Ureter (tissue), 1 donor: ENCODE data around the gene NCBP3. TPM values are rescaled to one million over a fixed set of nuclear protein-coding genes. Genes with fewer than 3 reads are reported as not detected.
"Not testable (repeated sequence)": the region's sequence is repeated elsewhere in the genome, so short reads cannot be mapped to it uniquely, and the experiment has no call there.

ENCODE experiments used
- DNase-seq: peaks from one replicate; pipeline ENCODE4 v3.0.0-alpha.2; 2020; ENCODE audit warnings: low spot score
- total RNA-seq: library from RNA; stranded (reverse); gene quantifications from one replicate; pipeline ENCODE4 v1.2.4, GENCODE V29; 2023
- donor health status: DM: yes; HTN: yes; CAD: no.

NCBP3 gene
- total RNA-seq, 1 donor from 2014 or later: 46.1 TPM

DNA sequence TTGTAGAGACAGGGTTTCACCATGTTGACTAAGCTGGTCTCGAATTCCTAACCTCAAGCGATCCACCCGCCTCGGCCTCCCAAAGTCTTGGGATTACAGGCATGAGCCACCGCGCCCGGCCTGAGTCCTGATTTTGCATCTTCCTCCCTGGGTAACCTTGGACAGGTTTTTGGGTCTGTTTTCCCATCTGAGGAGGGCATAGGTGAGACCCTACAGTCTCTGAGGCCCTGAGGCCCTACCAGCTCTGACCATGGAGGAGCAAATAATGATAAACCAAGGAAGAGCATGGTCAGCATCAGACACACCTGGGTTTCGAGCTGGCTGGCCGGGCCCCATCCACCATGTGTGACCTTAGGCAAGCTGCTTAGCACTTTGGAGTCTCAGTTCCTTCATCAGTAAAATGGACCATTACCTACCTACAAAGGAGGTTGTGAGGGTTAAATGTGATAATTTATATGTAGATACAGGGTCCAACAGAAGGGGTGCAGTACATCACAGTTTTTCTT lies 1.2 kb upstream of the NCBP3 start:
- DNase-seq: no peak

- DNase-seq: no peak
Observed at GRCh38 chr17:3846437-3847164, 555 bp upstream of the NCBP3 start.

DNA sequence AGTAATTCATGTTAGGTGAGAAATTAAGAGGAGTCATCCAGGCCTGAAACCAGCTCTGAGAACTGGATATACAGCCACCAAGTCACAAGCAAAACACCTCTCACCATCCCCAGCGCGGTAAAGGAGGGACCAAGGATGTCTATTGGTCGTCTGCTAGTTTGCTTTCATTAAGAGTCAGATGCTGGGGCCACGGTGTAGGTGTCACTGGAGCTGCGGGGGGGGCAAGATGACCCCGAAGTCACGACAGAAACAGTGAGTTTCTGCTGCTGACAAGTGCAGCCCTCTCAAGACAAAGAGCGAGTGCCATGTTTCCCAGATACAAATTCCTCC lies 790 bp downstream of the NCBP3 start:
- no peak for DNase-seq

DNA sequence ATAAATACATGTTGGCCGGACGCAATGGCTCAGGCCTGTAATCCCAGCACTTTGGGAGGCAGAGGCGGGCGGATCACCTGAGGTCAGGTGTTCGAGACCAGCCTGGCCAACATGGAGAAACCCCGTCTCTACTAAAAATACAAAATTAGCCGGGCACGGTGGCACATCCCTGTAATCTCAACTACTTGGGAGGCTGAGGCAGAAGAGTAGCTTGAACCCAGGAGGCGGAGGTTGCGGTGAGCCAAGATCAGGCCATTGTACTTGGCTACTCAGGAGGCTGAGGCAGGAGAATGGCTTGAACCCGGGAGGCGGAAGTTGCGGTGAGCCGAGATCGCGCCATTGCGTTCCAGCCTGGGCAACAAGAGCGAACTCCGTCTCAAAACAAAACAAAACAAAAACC lies 1.5 kb downstream of the NCBP3 start:
- not testable (repeated sequence) for DNase-seq

DNA sequence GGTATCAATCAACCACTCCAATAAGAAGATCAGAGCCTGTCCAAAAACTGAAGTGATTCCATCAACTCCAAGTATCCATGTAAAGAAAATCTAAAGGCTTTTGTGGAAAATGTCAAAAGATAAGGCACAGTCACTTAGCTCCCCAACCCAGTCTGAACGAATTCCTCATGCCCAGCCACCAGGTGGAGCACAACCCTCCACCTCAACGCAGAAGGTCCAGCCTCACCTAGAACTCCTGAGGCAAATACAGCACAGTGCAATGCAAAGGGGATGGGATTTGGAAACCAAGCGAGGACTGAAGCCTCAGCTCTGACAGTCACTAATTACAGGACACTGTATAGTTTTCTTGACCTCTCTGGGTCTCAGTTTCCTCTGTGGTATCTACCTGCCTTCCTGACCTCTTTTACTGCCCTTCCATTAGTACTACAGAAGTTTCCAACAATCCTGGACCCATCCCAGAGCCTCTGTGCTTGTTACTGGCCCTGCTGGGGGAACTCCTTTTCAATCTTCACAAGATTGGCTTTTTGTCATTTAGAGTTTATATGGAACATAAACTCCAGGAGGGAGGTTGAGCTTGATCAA lies 2.0 kb downstream of the NCBP3 start:
- DNase-seq: no peak

- DNase-seq: peak; percentile 56
Observed at GRCh38 chr17:3838206-3838605, 7.8 kb downstream of the NCBP3 start.

- DNase-seq: no peak
Observed at GRCh38 chr17:3836551-3836950, 9.5 kb downstream of the NCBP3 start.

GRCh38 chr17:3835410-3836229 lies 10.4 kb downstream of the NCBP3 start:
- no peak for DNase-seq

DNA sequence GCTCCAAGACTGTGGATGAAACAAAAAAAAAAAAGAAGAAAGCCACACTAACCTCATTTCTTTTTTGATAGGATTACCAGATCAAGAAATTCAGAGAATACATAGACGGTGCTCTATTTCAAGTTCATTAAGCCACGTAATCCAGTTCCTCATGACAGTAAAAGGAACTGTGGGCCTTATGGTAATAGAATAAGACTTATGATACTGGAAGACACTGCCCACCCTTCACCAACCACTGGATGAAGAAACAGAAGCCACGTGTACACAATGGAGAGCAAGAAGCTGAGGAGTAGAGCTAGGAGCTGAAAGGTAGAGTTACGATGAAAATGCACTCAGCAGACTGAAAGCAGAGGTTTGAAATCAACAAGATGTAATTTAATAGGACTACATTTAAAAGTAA lies 11.2 kb downstream of the NCBP3 start:
- no peak for DNase-seq

DNA sequence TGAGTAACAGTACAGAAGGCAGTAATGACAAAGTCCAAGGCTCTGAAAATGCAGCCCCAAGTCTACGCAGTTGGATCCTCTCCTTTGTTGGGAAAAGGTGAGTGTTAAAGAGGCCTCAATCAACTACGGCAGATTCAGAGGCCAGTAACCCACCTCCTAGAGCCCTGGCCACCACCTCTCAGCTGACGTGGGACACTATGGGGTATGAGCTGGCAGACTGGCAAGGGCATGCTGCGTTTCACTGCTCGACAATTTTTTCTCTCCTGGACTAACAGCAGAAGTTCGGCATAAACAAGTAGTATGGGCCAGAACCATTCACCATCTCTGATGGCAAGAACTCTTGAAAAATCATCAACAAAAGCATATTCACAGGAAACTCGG lies 17.2 kb downstream of the NCBP3 start:
- DNase-seq: no peak

GRCh38 chr17:3828151-3828851 lies 17.7 kb downstream of the NCBP3 start:
- no peak for DNase-seq

DNA sequence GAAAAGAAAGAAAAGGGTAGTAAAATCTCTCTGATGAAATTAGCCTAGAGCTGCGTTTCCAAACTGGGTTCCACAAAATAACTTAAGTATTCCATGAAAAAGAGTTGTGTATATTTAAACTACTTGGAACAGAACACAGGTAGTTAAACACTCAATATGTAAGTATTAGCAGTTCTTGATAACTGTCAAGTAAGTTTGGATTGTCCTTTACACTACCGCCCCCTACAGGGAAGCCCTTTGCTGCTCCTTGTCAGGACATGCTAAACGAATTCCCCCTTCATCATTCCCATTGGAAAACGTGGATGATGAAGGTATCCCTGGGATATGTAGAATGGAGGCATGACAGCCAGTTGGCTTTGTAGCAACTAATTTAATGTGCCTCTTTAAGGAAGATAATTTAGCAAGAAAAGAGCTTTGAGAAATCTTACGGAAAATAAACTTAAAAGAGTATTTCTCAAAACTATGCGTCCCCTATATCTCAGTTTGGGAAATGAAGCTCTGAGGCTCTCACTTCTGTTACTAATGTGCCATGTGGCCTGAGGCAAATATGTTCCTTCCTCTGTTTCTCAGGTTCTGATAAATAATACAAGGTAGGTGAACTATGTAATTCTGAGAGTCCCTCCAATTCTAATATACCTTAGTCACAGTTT lies 18.8 kb downstream of the NCBP3 start:
- DNase-seq: no peak

GRCh38 chr17:3826191-3826590 lies 19.9 kb downstream of the NCBP3 start:
- DNase-seq: no peak

DNA sequence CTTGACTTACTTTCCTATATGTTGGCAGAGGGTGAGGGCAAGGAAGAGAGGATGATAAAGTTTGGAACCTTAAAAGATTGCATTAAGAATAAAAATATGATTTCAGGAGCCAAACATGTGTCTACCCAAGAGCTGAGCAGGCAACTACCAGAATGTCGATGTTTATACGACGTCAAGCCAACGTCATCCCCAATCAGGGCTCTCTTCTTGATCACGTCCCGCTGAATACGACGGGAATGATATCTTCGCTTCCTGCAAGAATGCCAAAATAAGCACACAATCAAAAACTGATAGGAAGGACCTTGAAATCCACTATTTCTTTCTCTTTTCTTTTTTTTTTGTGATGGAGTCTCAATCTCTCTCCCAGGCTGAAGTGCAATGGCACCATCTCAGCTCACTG lies 24.9 kb downstream of the NCBP3 start:
- DNase-seq: no peak

GRCh38 chr17:3818786-3819185 lies 27.3 kb downstream of the NCBP3 start:
- no peak for DNase-seq

DNA sequence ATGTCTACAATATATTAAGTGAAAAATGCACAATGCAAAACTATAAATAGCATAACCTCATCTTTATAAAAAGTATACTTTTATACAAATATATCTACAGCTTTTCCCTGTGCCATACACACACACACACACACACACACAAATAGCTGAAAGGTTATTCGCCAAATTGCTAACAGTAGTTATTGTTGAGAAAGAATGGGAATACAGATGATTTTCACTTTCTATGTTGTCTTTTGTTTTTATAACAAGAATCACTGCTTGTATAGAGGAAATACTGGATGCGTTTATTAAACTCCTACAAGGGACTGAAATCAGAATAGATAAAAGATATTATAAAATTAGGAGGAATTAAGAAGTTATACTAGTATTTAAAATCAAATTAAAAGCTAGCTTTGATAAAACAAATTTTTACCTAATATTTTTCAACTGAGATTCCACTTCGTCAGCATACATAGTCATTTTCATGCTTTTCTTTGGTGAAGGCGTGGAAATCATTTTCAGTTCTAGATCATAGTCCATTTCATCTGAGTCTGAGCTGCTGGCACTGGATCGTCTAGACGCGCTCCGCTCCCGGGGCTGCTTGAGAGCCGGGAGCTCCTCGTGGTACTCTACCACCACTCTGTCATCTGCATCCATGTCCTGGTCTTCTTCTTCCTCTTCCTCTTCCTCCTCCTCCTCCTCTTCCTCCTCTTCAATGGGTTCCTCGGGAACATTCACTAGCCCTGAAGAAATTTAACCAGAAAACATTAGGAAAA lies 28.0 kb downstream of the NCBP3 start:
- no peak for DNase-seq

DNA sequence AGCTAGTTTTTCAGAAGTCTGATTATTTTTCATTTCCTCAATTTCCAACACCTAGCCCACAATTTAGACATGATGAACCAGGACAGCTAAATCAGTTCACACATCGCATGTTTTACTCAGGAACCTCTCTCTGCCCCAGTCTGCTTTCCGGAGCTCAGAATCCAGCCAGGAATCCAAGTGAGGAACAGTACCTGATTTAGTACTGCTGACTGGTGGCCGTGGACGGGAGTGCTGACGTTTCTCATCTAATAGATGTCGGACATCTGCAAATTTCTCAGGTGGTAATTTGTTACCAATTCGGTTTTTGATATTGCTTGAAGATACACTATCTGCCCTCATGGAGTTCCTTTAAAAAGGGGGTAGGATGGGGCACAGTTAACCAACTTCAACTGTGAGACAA lies 30.1 kb downstream of the NCBP3 start:
- no peak for DNase-seq

GRCh38 chr17:3815122-3815521 lies 30.9 kb downstream of the NCBP3 start:
- no peak for DNase-seq

DNA sequence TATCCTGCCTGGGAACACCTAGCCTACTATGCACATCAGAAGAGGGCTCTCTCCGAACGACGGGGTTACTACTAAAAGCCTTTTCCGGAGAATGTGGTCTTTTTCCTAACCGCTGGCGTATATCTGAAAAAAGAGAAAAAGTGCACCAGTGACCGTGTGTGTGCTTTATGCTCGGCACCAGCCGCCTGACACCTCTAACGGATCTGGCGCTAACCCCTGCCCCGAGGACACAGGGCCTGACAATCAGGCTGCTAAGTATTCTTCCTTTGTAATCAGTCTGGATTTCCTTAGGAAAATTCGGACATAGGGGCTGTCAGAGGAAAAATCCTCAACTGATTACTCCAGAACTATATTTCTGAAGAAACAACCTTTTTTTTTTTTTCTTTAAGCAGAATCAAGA lies 31.7 kb downstream of the NCBP3 start:
- no peak for DNase-seq

GRCh38 chr17:3813171-3813570 lies 32.9 kb downstream of the NCBP3 start:
- no peak for DNase-seq

DNA sequence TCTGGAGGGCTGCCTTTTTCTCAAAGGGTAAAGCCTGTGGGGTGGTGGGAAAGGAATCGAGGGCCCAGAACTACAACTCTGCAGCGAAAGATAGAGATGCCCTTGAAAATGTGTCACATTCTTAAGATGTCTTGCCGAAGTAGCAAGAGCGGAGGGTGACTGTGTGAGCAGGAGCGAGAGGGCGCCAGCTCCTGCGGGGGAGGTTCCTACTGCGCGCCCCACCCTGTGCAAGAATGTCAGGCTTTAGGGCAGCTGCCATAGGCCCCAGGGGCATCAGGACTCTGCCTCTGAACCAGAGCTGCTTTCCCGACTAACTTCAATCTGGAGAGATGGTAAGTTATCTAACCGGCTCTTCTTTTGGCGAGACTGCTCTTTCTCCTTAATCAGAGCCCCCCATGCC lies 33.3 kb downstream of the NCBP3 start:
- DNase-seq: no peak
